Ishikawa (cell line): ENCODE measurements around the gene ARHGEF3.

Experiments used
- CEBPB ChIP-seq: IDR thresholded peaks from 2 replicates; pipeline ENCODE4 v1.6.1; 2012
- CREB1 ChIP-seq: IDR thresholded peaks from 2 replicates; pipeline ENCODE4 v1.6.1; 2012; ENCODE audit warnings: low read depth
- EGR1 ChIP-seq: IDR thresholded peaks from 2 replicates; pipeline ENCODE4 v1.6.1; 2012
- EP300 ChIP-seq: IDR thresholded peaks from 2 replicates; pipeline ENCODE4 v1.6.1; 2012; ENCODE audit warnings: borderline replicate concordance
- FOXM1 ChIP-seq: IDR thresholded peaks from 2 replicates; pipeline ENCODE4 v1.6.1; 2012; ENCODE audit warnings: low read depth, borderline replicate concordance
- MAX ChIP-seq: IDR thresholded peaks from 2 replicates; pipeline ENCODE4 v1.6.1; 2012
- NFIC ChIP-seq: IDR thresholded peaks from 2 replicates; pipeline ENCODE4 v1.6.1; 2012
- RAD21 ChIP-seq: IDR thresholded peaks from 2 replicates; pipeline ENCODE4 v1.6.1; 2012; ENCODE audit warnings: low read depth
- REST ChIP-seq: IDR thresholded peaks from 2 replicates; pipeline ENCODE4 v1.6.1; 2012; ENCODE audit warnings: low read depth, mild to moderate bottlenecking
- TAF1 ChIP-seq: IDR thresholded peaks from 2 replicates; pipeline ENCODE4 v1.6.1; 2012; ENCODE audit warnings: low read depth, mild to moderate bottlenecking
- TCF12 ChIP-seq: IDR thresholded peaks from 2 replicates; pipeline ENCODE4 v1.6.1; 2012; ENCODE audit warnings: low read depth
- TEAD4 ChIP-seq: IDR thresholded peaks from 2 replicates; pipeline ENCODE4 v1.6.1; 2012
- USF1 ChIP-seq: IDR thresholded peaks from 2 replicates; pipeline ENCODE4 v1.6.1; 2012
- YY1 ChIP-seq: IDR thresholded peaks from 2 replicates; pipeline ENCODE4 v1.6.1; 2012; ENCODE audit warnings: low read depth
- ZBTB7A ChIP-seq: IDR thresholded peaks from 2 replicates; pipeline ENCODE4 v1.6.1; 2012; ENCODE audit warnings: low read depth

ARHGEF3 gene

GRCh38 chr3:56801662-56802377, at the start of gene ARHGEF3:
TSS of gene ARHGEF3 (minus strand) at chr3:56801949. CDS start at chr3:56801798, 151 bp downstream.
- TF ChIP-seq YY1 (no peak), TCF12 (no peak; the same call in 1 of the 2 replicates), CEBPB (no peak), EGR1 (0 out of 2 replicates have a peak, but pooled peaks have one; percentile 21), REST (no peak), TEAD4 (no peak), TAF1 (peak; percentile 84), NFIC (no peak), FOXM1 (no peak), MAX (peak; percentile 94), ZBTB7A (peak; percentile 67; the same call in 1 of the 2 replicates), EP300 (no peak), USF1 (peak; percentile 90), CREB1 (no peak), RAD21 (peak; percentile 52)

- TF ChIP-seq USF1 = no peak
- no peak for TF ChIP-seq MAX
- no peak for TF ChIP-seq TEAD4
- TF ChIP-seq ZBTB7A = no peak
- TF ChIP-seq YY1 = no peak
- TF ChIP-seq EP300 = no peak
- TF ChIP-seq FOXM1 = no peak
- no peak for TF ChIP-seq EGR1
- TF ChIP-seq TCF12 = no peak
- TF ChIP-seq REST = no peak
- TF ChIP-seq TAF1 = no peak
- no peak for TF ChIP-seq RAD21
- no peak for TF ChIP-seq CEBPB
Measured at GRCh38 chr3:56849698-56850097, 47.9 kb upstream of the ARHGEF3 start.

GRCh38 chr3:56845505-56845904, 43.8 kb upstream of the ARHGEF3 start:
- no peak for TF ChIP-seq USF1
- no peak for TF ChIP-seq TAF1
- no peak for TF ChIP-seq RAD21
- no peak for TF ChIP-seq TEAD4
- no peak for TF ChIP-seq CREB1
- TF ChIP-seq NFIC = no peak
- TF ChIP-seq TCF12 = no peak
- no peak for TF ChIP-seq YY1
- TF ChIP-seq EP300 = no peak
- no peak for TF ChIP-seq EGR1
- TF ChIP-seq MAX = no peak
- TF ChIP-seq FOXM1 = no peak
- TF ChIP-seq ZBTB7A = no peak
- TF ChIP-seq CEBPB = no peak
- no peak for TF ChIP-seq REST
